ENCODE results near the gene PAX5.

The PAX5 gene

DNA sequence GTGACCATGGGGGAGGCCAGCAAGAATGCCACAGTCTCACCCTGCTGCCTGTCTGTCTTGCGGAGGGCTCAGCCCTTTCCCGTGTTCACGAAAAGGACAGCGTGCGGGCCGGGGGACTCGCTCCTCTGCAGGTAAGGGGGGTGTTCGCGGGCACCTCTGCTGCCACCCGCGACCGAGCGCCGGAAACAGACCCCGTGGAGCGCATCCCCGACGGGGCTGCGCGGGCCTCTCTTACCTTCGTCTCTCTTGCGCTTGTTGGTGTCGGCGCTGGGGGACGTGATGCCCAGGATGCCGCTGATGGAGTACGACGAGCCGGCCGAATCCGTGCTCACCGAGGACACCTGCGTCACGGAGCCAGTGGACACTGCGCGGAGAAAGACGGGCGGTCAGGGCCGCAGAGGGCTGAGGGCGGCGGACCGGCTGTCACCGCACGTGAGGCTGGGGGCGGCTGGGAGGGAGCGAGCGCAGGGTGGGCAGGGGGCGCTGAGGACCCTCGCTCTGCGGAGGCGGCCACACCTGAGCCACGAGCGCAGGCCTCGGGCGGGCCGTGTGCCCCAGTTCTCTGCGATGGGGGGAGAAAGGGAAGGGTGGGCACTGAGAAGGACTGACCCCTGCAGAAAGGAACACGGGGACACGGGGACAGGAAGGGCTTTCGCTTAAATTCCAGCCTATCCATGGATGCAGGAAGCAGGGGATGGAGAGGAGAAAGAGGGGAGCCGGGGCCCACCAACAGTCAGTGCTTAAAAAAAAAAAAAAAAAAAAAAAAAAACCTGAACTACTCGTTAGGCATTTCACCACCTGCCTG is 31.5 kb downstream of the PAX5 start:
- no peak for DNase-seq (ENCODE audit: low read depth)
- no peak overlapping the region for H3K4me3 ChIP-seq (ENCODE audit: low read depth, low read length)
- TF ChIP-seq, protein P1, sequence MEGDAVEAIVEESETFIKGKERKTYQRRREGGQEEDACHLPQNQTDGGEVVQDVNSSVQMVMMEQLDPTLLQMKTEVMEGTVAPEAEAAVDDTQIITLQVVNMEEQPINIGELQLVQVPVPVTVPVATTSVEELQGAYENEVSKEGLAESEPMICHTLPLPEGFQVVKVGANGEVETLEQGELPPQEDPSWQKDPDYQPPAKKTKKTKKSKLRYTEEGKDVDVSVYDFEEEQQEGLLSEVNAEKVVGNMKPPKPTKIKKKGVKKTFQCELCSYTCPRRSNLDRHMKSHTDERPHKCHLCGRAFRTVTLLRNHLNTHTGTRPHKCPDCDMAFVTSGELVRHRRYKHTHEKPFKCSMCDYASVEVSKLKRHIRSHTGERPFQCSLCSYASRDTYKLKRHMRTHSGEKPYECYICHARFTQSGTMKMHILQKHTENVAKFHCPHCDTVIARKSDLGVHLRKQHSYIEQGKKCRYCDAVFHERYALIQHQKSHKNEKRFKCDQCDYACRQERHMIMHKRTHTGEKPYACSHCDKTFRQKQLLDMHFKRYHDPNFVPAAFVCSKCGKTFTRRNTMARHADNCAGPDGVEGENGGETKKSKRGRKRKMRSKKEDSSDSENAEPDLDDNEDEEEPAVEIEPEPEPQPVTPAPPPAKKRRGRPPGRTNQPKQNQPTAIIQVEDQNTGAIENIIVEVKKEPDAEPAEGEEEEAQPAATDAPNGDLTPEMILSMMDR (IDR thresholded peaks at IDR 0.05; ENCODE audit: control insufficient read depth, extremely low read depth, insufficient read depth) = no peak

DNA sequence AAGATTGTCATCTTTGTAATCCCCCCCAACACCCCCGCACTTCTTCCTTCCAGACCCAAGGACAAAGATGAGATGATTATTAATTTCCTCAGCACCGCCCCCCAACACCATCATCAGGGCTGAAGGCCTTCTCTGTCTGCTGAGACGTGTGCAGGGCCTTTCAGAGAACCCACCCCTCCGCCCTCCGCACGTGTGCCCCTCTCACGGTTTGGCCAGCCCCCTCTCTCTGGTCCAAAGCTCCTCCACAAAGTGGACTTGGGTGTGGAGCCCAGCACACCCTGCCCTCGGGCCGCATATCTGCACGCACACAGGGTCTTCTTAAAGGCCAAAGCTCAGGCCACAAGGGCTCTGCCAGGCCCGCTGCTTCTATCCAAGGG is 32.0 kb downstream of the PAX5 start:
- TF ChIP-seq, protein P1 (IDR thresholded peaks at IDR 0.05; ENCODE audit: control insufficient read depth, extremely low read depth, insufficient read depth) = no peak
- DNase-seq (ENCODE audit: low read depth) = no peak
- no peak overlapping the region for H3K4me3 ChIP-seq (ENCODE audit: low read depth, low read length)

DNA sequence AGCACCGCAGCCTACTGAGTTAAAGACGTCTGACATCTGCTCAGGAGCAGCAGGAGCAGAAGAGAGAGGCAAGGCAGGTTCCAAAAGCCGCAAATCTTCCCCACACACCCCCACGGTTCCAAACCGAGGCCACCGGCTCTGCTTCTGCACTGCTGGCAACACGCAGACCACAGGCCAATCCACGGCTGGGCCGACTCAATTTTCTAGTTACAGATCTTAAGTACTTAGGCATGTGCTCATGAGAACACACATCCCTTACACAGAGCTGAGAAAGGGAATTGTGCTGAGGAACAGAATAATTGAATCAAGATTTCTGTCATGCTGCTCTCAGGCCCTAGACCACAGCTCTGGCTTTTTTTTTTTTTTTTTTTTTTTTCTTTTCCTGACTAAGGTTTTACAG is 32.6 kb downstream of the PAX5 start:
- TF ChIP-seq, protein P1 (IDR thresholded peaks at IDR 0.05; ENCODE audit: control insufficient read depth, extremely low read depth, insufficient read depth) = no peak
- DNase-seq (ENCODE audit: low read depth) = no peak
- no peak overlapping the region for H3K4me3 ChIP-seq (ENCODE audit: low read depth, low read length)

DNA sequence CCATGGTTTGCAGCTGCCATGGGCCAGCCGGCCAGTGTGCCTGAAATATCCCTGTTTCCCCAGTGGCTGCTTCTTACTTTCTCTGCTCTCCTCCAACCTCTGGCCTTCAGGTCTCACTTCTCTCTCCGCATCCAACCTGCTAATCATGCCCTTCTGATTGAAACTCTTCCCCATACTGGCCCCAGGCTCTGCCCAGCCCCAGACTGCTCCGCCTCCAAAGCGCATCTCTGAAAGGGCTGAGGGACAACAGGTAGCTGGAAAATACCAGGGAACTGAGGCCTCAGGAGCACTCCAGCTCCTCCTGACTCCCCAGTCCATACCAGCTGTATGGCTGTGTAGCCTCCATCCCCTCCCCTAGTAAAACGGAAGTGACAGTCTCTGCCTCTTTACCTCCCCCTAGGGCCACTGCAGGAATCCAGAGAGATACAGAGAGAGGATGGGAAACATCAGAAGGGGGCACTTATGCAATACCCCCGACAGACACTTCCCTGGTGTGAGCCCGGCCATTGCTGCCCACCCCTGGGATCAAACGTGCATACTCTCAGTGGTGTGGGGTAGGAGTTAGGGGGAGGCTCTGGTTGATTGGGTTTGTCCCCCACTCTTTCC is 34.2 kb downstream of the PAX5 start:
- DNase-seq (ENCODE audit: low read depth) = no peak
- H3K4me3 ChIP-seq (ENCODE audit: low read depth, low read length) = no peak overlapping the region
- TF ChIP-seq, protein P1 (IDR thresholded peaks at IDR 0.05; ENCODE audit: control insufficient read depth, extremely low read depth, insufficient read depth) = no peak

DNA sequence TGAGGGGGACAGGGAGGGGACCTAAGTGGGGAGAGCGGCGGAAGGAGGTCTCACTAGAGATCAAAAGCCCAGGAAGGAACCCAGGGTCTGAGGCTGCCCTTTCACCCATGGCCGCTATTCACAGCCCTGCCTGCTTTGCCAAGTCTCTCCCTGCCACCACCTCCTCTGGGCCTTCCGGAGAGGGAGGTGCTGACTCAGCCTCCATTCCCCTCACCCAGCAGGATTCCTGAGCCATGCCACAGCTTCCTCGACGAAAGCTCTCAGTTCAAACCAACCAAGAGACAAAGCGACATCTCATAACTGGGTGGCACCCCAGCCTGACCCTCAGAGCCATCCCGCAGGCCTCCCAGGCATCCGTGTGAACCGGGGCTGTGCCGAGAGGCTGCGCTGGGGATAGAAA is 36.7 kb downstream of the PAX5 start:
- DNase-seq (ENCODE audit: low read depth) = no peak
- TF ChIP-seq, protein P1 (IDR thresholded peaks at IDR 0.05; ENCODE audit: control insufficient read depth, extremely low read depth, insufficient read depth) = no peak
- H3K4me3 ChIP-seq (ENCODE audit: low read depth, low read length) = no peak overlapping the region

DNA sequence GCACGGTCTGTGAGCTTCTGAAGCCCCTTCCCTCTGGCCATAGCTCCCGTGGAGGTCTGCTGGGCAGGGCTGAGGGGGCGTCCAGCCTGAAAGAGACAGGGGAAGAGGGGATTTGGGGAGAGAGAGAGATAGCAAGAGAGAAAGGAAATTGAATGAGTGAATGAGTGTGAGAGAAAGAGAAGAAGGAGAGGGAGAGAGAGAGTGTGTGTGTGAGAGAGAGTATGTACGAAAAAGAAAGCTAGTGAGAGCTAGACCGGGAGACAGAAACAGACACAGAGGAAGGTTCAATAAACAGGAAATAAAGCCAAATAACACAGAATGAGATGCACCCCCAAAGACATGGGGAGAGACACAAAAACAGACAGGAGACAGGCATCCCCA is 37.4 kb downstream of the PAX5 start:
- DNase-seq (ENCODE audit: low read depth) = no peak
- no peak overlapping the region for H3K4me3 ChIP-seq (ENCODE audit: low read depth, low read length)

More for the DNA sequence above, 37.4 kb downstream of the PAX5 start:
- TF ChIP-seq, protein P1 (IDR thresholded peaks at IDR 0.05; ENCODE audit: control insufficient read depth, extremely low read depth, insufficient read depth) = no peak
